Stimulated activated naive B cell treated with anti-CD40 and anti-IgM and Interleukin-4, amounts not matched to agents 10 μg/mL and 1 μg/mL and 100 μg/mL, for 72 hours (primary cell): ENCODE measurements around the gene DCTN3.

Source experiments
- ATAC-seq, 2 donors: fragments of 150-1000 bp; cut with Tn5 transposase; replicated peaks; 2 replicates each; pipeline ENCODE4 v1.10.0; 2021; ENCODE audit warnings: moderate library complexity in 1 of 2
- DNase-seq: peaks from one replicate; pipeline ENCODE4 v3.0.0; 2021
- H3K27ac Mint-ChIP-seq: one replicate; pipeline ENCODE4 v1.8.0; 2022; ENCODE audit warnings: mild to moderate bottlenecking, mixed read lengths
- H3K27me3 Mint-ChIP-seq, 2 donors: one replicate each; pipeline ENCODE4 v1.8.0; 2022; ENCODE audit warnings: mixed read lengths in 2 of 2
- H3K36me3 Mint-ChIP-seq, 2 donors: one replicate each; pipeline ENCODE4 v1.8.0; 2022; ENCODE audit warnings: mixed read lengths in 2 of 2, mild to moderate bottlenecking in 1 of 2
- H3K4me1 Mint-ChIP-seq, 2 donors: one replicate each; pipeline ENCODE4 v1.8.0; 2022; ENCODE audit warnings: mixed read lengths in 2 of 2, mild to moderate bottlenecking in 1 of 2
- H3K4me3 Mint-ChIP-seq, 2 donors: one replicate each; pipeline ENCODE4 v1.8.0; 2022; ENCODE audit warnings: mild to moderate bottlenecking in 2 of 2, mixed read lengths in 2 of 2, moderate library complexity in 1 of 2
- H3K9me3 Mint-ChIP-seq, 2 donors: one replicate each; pipeline ENCODE4 v1.8.0; 2022; ENCODE audit warnings: mixed read lengths in 2 of 2, mild to moderate bottlenecking in 1 of 2

Gene DCTN3

GRCh38 chr9:34620061-34620994, at the start of gene DCTN3:
Gene DCTN3, minus strand, starts transcription at chr9:34620495. Its CDS starts 31 bp downstream, at chr9:34620464.
- peak; percentile 99 to 100 for ATAC-seq
- Mint-ChIP-seq H3K27ac (peak within 1 kb of the TSS; percentile 94), H3K4me1 (peaks cover 23 to 34% of the 10 kb centered on the region in 2 donors), H3K27me3 (peaks cover 29 to 38% of the 10 kb centered on the region in 2 donors), H3K4me3 (peak within 1 kb of the TSS; percentile 87 to 96), H3K36me3 (peaks cover 14 to 30% of the 10 kb centered on the region in 2 donors), H3K9me3 (peaks cover 0 to 2% of the 10 kb centered on the region in 2 donors)
- peak; percentile 86 for DNase-seq

GRCh38 chr9:34665381-34666250, 45.3 kb upstream of the DCTN3 start:
- no peaks in the 10 kb centered on the region for H3K27me3 Mint-ChIP-seq
- peak; percentile 79 for DNase-seq
- peak overlapping the region; percentile 90 to 93 for H3K4me3 Mint-ChIP-seq
- peak; percentile 80 to 84 for ATAC-seq
- H3K36me3 Mint-ChIP-seq: peaks cover 9 to 21% of the 10 kb centered on the region in 2 donors
- peak overlapping the region; percentile 90 for H3K27ac Mint-ChIP-seq
- peaks cover 10 to 21% of the 10 kb centered on the region in 2 donors for H3K4me1 Mint-ChIP-seq
- peaks cover 9 to 11% of the 10 kb centered on the region in 2 donors for H3K9me3 Mint-ChIP-seq

- no peak for DNase-seq
- H3K4me1 Mint-ChIP-seq: peaks cover 10 to 21% of the 10 kb centered on the region in 2 donors
- H3K36me3 Mint-ChIP-seq: peaks cover 12 to 21% of the 10 kb centered on the region in 2 donors
- peak; percentile 29 to 31 for ATAC-seq
- H3K4me3 Mint-ChIP-seq: peak overlapping the region; percentile 90 to 93
- peak overlapping the region; percentile 90 for H3K27ac Mint-ChIP-seq
- peaks cover 9 to 11% of the 10 kb centered on the region in 2 donors for H3K9me3 Mint-ChIP-seq
- H3K27me3 Mint-ChIP-seq: no peaks in the 10 kb centered on the region
These were observed 44.7 kb upstream of the DCTN3 start for GRCh38 chr9:34665067-34665380.

- peak; percentile 72 to 74 for ATAC-seq
- H3K36me3 Mint-ChIP-seq: peaks cover 10 to 17% of the 10 kb centered on the region in 2 donors
- H3K4me1 Mint-ChIP-seq: peaks cover 10 to 21% of the 10 kb centered on the region in 2 donors
These were observed 44.2 kb upstream of the DCTN3 start for GRCh38 chr9:34664281-34665066.

GRCh38 chr9:34663303-34663605, 43.0 kb upstream of the DCTN3 start:
- no peaks in the 10 kb centered on the region for H3K9me3 Mint-ChIP-seq
- H3K36me3 Mint-ChIP-seq: peaks cover 6 to 11% of the 10 kb centered on the region in 2 donors
- H3K4me3 Mint-ChIP-seq: no peak overlapping the region
- ATAC-seq (no peak), DNase-seq (no peak)
- no peaks in the 10 kb centered on the region for H3K27me3 Mint-ChIP-seq
- H3K27ac Mint-ChIP-seq: no peak overlapping the region
- H3K4me1 Mint-ChIP-seq: peaks cover 10 to 21% of the 10 kb centered on the region in 2 donors

More at GRCh38 chr9:34664281-34665066, 44.2 kb upstream of the DCTN3 start:
- H3K9me3 Mint-ChIP-seq: peaks cover 6 to 7% of the 10 kb centered on the region in 2 donors
- peak overlapping the region; percentile 90 for H3K27ac Mint-ChIP-seq
- DNase-seq: peak; percentile 64
- no peaks in the 10 kb centered on the region for H3K27me3 Mint-ChIP-seq
- peak overlapping the region; percentile 90 to 93 for H3K4me3 Mint-ChIP-seq

- ATAC-seq: no peak
- DNase-seq: no peak
- Mint-ChIP-seq H3K9me3 (no peaks in the 10 kb centered on the region), H3K4me3 (no peak within 1 kb of the TSS), H3K36me3 (peaks cover 6 to 11% of the 10 kb centered on the region in 2 donors), H3K27ac (no peak within 1 kb of the TSS), H3K4me1 (peaks cover 10 to 21% of the 10 kb centered on the region in 2 donors), H3K27me3 (no peaks in the 10 kb centered on the region)
These were observed 42.4 kb upstream of the DCTN3 start, which contains the start of gene CCL27 for GRCh38 chr9:34662526-34663302. Gene CCL27, minus strand, starts transcription at chr9:34662657. Its CDS starts 24 bp downstream, at chr9:34662633.

GRCh38 chr9:34659592-34660253, 39.4 kb upstream of the DCTN3 start:
- H3K4me1 Mint-ChIP-seq: peaks cover 7 to 10% of the 10 kb centered on the region in 2 donors
- ATAC-seq (no peak), DNase-seq (no peak)
- no peaks in the 10 kb centered on the region for H3K27me3 Mint-ChIP-seq
- H3K27ac Mint-ChIP-seq: no peak overlapping the region
- H3K9me3 Mint-ChIP-seq: no peaks in the 10 kb centered on the region
- peaks cover 6 to 18% of the 10 kb centered on the region in 2 donors for H3K36me3 Mint-ChIP-seq
- no peak overlapping the region for H3K4me3 Mint-ChIP-seq

GRCh38 chr9:34658461-34658860, 38.2 kb upstream of the DCTN3 start:
- Mint-ChIP-seq H3K9me3 (no peaks in the 10 kb centered on the region), H3K4me1 (no peaks in the 10 kb centered on the region), H3K27me3 (no peaks in the 10 kb centered on the region), H3K27ac (no peak overlapping the region), H3K36me3 (peaks cover 4 to 18% of the 10 kb centered on the region in 2 donors), H3K4me3 (no peak overlapping the region)
- no peak for ATAC-seq
- no peak for DNase-seq

GRCh38 chr9:34656992-34657391, 36.7 kb upstream of the DCTN3 start:
- Mint-ChIP-seq H3K9me3 (no peaks in the 10 kb centered on the region), H3K27ac (no peak overlapping the region), H3K36me3 (peaks cover 8 to 21% of the 10 kb centered on the region in 2 donors), H3K27me3 (no peaks in the 10 kb centered on the region), H3K4me3 (no peak overlapping the region), H3K4me1 (peaks cover 9 to 13% of the 10 kb centered on the region in 2 donors)
- ATAC-seq: no peak
- no peak for DNase-seq

GRCh38 chr9:34655394-34655793, 35.1 kb upstream of the DCTN3 start:
- H3K36me3 Mint-ChIP-seq: peaks cover 7 to 10% of the 10 kb centered on the region in 2 donors
- DNase-seq: no peak
- peaks cover 9 to 27% of the 10 kb centered on the region in 2 donors for H3K4me1 Mint-ChIP-seq
- no peak overlapping the region for H3K4me3 Mint-ChIP-seq
- no peak for ATAC-seq
- no peaks in the 10 kb centered on the region for H3K9me3 Mint-ChIP-seq
- H3K27me3 Mint-ChIP-seq: no peaks in the 10 kb centered on the region
- H3K27ac Mint-ChIP-seq: no peak overlapping the region

GRCh38 chr9:34654323-34655051, 34.2 kb upstream of the DCTN3 start:
- Mint-ChIP-seq H3K36me3 (peaks cover 12 to 13% of the 10 kb centered on the region in 2 donors), H3K4me3 (no peak overlapping the region), H3K4me1 (peaks cover 9 to 32% of the 10 kb centered on the region in 2 donors), H3K27ac (no peak overlapping the region), H3K27me3 (no peaks in the 10 kb centered on the region), H3K9me3 (no peaks in the 10 kb centered on the region)
- ATAC-seq: no peak
- DNase-seq: no peak
